Uterus (tissue), 2 donors: ENCODE measurements around the gene THY1.

Experiments used
- CTCF ChIP-seq, 4 experiments: fragments of 200-600 bp in 2 of 4; fragments of 450-650 bp in 2 of 4; sonication (generic) in 2 of 4; IDR thresholded peaks; one replicate each; pipeline ENCODE4 v1.5.1; 2016 to 2019; ENCODE audit warnings: antibody characterized with exemption in 4 of 4, mild to moderate bottlenecking in 2 of 4, moderate library complexity in 1 of 4
- POLR2A ChIP-seq, 2 donors: fragments of 450-650 bp; IDR thresholded peaks; one replicate each; pipeline ENCODE4 v1.6.1; 2016; ENCODE audit warnings: antibody characterized with exemption in 2 of 2, mild to moderate bottlenecking in 1 of 2, moderate library complexity in 1 of 2

- no peak for TF ChIP-seq POLR2A (IDR thresholded peaks at IDR 0.05)
- peak in 1 of 4 experiments; percentile 5 for TF ChIP-seq CTCF (IDR thresholded peaks at IDR 0.05)
Measured at GRCh38 chr11:119371778-119372182, 51.2 kb downstream of the THY1 start.
